GM12891 (cell line): ENCODE data around the gene DST.

Experiments used
- POLR2A ChIP-seq: IDR thresholded peaks from 2 replicates; pipeline ENCODE4 v1.6.1; 2011; ENCODE audit warnings: low read depth, low read length, control low read depth
- POLR2AphosphoS5 ChIP-seq: IDR thresholded peaks from 2 replicates; pipeline ENCODE4 v1.6.1; 2011; ENCODE audit warnings: low read depth, low read length, control low read depth
- POU2F2 ChIP-seq: IDR thresholded peaks from 2 replicates; pipeline ENCODE4 v1.6.1; 2011; ENCODE audit warnings: low read depth, mild to moderate bottlenecking, control low read depth, low read length, moderate library complexity
- TAF1 ChIP-seq: IDR thresholded peaks from 2 replicates; pipeline ENCODE4 v1.6.1; 2011; ENCODE audit warnings: low read depth, low read length, control low read depth

- TF ChIP-seq POLR2A = no peak
- TF ChIP-seq TAF1 = no peak
- no peak for TF ChIP-seq POLR2AphosphoS5
- no peak for TF ChIP-seq POU2F2
Measured at GRCh38 chr6:56520218-56520617, 122.5 kb downstream of the DST start.
